HG03108 (cell line): ENCODE data around the gene BRD3.

ENCODE experiments used
- ATAC-seq: cut with Tn5 transposase; IDR thresholded peaks from one replicate; pipeline ENCODE4 v1.9.1; 2021; ENCODE audit warnings: moderate library complexity; ENCODE audit not compliant: unreplicated experiment

Gene BRD3

DNA sequence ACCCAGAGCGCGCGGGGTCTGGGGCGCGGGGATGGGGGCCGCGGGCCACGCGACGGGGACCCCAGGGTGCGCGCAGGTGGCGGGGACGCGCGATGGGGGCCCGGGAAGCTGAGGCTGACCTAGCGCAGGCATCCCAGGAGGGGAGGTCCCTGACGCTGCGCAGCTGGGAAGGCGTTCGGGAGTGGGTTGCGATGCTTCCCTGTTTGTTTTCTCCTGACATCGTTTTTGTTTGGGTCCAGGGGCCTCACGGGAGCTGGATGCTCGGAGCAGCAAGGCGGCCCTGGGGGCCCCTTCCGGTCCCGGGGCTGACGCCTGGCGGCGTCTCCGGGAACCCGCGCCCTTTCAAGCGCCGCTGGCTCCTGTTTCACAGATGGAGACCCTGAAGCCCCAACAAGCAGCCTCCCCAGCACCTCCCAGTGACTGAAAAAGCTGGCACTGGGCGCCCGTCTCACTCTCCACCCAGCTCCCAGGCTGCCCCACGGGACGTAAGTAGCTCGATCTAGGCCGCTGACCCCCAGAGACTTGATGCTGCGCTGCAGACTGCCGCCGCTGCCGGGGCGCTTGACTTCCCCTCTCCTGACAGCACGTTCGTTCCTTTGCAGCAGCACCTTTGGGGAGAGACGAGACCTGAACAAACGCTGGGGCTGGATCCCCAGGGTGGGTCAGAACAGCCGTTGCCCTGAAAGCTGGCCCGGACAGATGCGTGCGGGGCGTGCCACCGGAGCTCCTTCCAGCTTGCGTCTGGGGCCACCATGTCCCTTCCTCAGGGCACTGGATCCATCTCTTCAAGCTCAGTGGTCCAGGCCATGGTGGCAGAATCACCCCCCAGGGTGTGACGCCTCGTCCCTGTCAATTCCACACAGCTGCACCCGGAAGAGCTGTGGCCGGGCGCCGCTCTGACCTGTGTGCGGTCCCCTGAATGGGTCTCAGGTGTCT, 42.0 kb downstream of the BRD3 start:
- ATAC-seq, result peak; percentile 24

- ATAC-seq, result peak; percentile 81
Observed at GRCh38 chr9:134024828-134025605, 42.8 kb downstream of the BRD3 start, which contains the start of gene BRD3OS. BRD3OS (plus strand) TSS chr9:134025481; CDS start chr9:134026748, 1,267 bp downstream.

DNA sequence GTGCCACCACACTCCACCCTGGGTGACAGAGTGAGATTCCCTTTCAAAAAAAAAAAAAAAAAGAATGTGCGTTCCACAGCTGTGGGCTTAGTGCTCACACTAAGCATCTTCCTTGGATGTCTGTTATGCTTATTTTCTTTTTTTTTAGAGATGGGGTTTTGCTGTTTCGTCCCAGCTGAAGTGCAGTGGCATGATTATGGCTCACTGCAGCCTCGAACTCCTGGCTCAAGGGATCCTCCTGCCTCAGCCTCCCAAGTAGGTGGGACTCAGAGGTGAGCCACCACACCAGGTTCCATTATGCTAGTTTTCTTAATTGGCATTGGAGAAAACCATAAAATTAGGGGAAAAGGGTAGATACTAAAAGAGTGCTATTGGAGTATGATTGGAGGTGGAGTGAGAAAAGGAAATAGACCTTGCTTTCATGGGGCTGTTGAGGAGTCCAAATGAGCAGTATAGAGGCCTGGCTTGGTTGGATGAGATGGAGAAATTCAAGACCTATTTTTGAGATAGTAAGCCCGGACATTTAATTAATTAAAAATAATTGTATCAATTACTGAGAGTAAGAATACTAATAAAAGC, 43.5 kb downstream of the BRD3 start:
- no peak for ATAC-seq

- ATAC-seq, result no peak
Observed at GRCh38 chr9:134014946-134015345, 52.9 kb downstream of the BRD3 start.

DNA sequence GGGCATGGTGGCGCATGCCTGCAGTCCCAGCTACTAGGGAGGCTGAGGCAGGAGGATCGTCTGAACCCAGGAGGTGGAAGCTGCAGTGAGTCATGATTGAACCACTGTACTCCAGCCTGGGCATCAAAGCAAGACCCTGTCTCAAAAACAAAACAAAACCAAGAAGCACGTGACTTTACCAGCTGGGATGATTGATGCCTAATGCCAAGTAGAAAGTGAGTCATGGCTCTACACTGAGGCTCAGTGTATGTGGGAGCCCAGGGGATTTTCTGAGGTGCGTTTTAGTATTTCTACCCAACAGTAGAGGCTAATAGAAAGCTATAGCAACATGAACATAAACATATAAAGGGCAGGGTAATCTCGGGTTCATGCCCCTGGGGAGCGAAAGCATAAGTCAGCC, 56.4 kb downstream of the BRD3 start:
- no peak for ATAC-seq

GRCh38 chr9:134010310-134011173, 57.3 kb downstream of the BRD3 start:
- no peak for ATAC-seq

DNA sequence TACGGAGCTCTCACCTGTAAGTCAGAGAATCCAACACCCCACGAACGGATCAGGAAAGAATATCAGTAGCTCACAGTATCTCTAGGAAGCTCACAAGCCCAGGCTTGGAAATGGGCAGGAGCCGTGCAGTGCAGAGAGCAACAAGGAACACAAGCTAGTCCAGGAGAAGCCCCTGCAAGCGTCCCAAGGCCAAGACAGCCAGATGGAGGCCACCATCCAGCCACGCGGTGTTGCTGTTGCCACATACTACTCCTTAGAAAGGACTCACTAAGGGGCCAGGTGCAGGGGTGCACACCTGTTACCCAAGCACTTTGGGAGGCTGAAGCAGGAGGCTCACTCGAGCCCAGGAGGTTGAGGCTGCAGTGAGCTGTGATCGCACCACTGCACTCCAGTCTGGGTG, 60.3 kb downstream of the BRD3 start:
- ATAC-seq, result no peak

- no peak for ATAC-seq
Observed at GRCh38 chr9:134007150-134007549, 60.7 kb downstream of the BRD3 start.

- no peak for ATAC-seq
Observed at GRCh38 chr9:134005381-134005780, 62.4 kb downstream of the BRD3 start.

DNA sequence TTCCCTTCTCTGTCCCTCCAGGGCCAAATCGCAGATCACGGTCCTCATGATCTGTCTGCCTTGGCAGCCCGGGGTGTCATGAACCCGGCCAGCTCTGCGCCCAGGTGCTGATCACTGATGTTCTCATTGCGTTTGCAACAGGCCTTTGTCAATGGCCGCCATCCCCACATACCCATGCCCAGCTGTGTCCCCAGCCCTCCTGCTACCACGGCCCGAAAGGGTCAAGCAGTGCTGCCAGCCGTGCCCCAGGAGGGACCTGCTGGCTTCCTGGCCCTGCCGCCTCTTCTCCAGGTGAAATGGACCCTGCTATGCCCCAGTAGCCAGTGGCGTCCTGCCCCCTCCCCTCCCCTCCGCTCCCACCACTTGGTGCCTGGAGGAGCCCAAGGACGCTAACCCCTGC, 62.9 kb downstream of the BRD3 start:
- ATAC-seq, result no peak

DNA sequence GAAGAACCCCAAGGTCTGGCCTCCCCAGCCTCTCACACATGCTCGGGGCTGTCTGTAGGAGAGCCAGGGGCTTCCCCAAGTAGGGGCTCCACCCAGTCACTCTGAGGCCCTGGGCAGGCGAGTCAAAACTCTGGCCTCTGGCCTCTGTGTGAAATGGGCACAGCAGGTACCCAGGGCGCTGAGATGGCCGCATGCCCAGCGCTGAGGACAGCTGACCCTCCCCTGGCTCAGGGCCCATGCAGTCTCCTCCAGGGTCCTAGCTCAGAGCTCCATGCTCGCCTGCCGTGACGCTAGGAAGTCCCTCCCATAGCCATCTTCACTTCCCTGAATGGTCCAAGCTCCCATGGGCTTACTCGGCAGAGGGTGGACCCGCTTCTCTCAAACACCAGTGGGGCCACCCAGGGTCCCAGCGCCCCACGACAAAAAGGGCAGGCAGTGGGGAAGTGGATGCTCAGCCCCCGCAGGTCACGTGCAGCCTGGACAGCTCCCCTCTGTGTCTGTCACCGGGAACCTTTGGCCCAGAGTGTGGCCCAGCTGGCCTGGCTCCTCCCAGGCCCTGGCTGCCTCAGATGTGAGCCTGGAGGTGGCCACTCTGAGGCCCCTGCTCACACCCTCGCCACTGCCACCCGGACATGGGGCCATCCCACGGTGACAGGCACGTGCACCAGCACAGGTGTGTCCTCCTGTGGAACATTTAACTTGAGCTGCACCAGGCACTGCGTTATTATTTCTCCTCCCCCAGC, 63.5 kb downstream of the BRD3 start:
- ATAC-seq, result no peak

DNA sequence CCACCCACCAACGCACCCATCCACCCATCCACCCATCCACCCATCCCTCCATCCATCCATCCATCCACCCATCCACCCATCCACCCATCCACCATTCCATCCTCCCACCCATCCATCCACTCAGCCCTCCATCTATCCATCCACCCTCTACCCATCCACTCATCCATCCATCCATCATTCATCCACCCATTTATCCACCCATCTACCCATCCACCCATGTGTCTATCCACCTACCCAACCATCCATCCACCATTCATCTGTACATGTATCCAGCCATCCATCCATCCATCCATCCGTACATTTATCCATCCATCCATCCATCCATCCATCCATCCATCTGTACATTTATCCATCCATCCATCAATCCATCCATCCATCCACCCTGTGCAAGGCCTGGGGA, 64.6 kb downstream of the BRD3 start:
- ATAC-seq, result no peak

- no peak for ATAC-seq
Observed at GRCh38 chr9:134002796-134003195, 65.0 kb downstream of the BRD3 start.

GRCh38 chr9:133999851-134000265, 68.0 kb downstream of the BRD3 start:
- no peak for ATAC-seq

DNA sequence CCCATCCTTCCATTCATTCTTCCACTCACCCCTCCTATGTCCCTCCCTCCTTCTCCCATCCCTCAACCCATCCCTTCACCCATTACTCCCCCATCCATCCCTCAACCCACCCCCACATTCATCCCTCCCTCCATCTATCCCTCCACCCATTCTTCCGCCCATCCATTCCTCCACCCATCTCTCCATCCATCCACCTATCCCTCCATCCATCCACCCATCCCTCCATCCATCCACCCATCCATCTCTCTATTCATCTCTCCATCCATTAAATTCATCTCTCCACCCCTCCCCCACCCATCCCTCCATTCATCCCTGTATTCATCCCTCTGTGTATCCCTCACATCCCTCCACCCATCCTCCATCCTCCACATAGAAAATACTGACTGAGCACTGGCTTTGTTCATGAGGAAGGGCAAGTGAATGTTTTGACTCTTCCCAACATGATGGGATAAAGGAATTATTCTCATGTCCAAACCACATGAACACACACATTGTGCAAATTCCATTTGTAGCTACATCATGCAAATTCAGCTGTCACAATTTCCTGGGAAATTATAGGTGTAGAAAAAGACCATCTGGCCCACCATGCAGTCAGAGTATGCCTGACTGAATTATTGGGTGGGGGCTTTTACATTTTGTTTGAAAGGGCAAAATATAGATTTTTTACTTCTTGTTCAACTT, 68.8 kb downstream of the BRD3 start:
- no peak for ATAC-seq

DNA sequence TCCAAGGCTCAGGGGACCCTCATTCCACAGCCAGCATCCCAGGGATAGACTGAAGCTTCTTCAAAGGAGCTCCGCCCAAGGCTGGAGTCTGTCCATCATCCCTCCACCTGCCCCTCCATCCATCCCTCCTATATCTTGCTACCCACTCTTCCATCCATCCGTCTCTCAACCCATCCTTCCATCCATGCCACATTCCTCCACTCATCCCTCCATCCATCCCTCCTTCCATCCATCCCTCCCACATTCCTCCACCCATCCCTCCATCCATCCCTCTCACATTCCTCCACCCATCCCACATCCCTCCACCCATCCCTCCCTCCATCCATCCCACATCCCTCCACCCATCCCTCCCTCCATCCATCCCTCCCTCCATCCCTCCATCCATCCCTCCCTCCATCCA, 70.2 kb downstream of the BRD3 start:
- ATAC-seq, result no peak

DNA sequence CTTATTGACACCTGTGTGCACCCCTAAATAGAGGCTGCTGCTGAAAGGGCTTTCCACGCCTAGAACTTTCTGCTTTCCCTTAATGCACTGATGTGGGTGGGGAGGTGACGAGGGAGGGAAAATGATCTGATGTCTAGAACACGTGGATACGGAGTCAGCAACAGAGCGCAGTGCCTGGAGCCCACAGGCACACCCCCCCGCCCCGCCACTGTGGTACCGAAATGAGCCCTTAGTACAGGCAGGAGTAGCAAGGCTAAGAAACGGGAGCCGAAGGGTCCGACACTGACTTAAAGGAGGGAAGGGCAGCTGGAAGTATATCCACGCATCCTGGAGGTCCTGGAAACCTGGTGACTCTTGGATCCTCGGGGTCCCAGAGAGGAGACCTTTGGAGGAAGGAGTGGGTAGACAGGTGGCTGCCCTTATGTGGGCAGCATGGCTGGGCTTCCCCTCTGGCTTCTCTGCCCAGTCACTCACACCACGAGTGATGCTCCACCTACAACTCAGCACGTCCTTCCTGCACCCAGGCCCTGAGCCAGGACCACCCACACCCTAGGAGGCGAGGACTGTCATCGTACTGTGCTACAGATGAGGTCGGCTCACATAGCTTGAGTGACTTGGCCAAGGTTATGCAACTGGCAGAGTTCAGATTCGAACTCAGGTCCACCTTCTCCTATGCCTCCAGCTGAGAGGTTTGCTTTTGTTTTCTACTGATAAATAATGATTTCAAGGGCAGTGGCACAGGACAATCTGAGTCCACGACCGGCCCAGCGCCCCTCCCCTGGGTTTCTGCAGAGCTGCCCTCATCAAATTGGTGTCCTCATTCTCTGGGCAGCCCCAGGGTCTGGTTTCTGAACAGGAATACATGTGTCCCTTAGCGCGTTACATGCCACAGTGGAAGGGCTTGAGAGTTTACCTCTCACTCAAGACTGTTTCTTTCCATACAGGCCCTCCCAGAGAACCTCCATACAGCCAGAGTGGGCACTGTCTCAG, 71.0 kb downstream of the BRD3 start:
- ATAC-seq, result no peak
